WI38 (cell line): ENCODE measurements around the gene FOSB.

Experiments
- H3K4me3 ChIP-seq: 2 replicates; pipeline ENCODE4 v1.5.1; 2011; ENCODE audit warnings: low read depth, mild to moderate bottlenecking, control low read depth, low read length
- TF ChIP-seq, protein P1 (sequence below): IDR thresholded peaks from 2 replicates; pipeline ENCODE4 v1.5.1; 2012; ENCODE audit warnings: low read depth, mild to moderate bottlenecking, control low read depth, low read length

Gene FOSB

DNA sequence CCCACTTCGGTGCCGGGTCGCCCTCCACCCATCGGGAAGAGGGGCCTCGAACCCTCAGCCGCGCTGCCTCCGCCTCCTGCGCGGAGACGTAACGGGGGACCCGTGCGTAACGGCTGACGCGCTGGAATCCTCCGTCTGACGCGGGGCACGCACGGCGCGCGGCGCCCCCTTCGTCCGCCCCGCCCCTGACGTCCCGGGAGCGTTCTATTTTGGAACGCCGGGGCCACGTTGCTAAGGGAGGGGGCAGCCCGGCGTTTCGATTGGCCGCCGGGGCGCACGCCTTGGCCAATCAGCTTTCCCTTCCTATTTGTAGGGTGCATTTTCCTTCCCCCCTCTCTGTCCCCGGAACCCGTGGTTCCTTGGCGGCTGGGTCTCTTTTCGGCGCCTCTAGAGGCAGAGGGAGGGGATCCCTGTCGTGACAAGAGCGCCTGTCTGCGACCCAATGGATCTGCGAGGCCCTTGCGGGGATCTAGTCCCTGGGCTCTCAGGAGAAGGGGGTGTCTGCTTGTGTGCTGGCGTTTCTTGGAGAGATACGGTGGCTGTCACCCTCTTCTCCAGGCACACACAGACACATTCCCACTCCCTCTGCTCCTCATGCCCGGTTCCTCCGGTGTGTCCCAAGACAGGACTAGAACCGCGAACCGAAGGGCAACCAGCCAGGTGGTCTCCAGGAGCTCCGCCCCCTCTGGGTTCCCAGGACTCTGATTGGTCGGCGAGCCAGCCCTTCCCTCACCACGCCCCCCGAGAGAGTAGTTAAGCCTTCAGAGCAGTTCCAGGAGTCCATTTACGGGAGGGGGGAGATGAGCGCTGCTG, 1.5 kb downstream of the FOSB start:
- TF ChIP-seq, protein P1, sequence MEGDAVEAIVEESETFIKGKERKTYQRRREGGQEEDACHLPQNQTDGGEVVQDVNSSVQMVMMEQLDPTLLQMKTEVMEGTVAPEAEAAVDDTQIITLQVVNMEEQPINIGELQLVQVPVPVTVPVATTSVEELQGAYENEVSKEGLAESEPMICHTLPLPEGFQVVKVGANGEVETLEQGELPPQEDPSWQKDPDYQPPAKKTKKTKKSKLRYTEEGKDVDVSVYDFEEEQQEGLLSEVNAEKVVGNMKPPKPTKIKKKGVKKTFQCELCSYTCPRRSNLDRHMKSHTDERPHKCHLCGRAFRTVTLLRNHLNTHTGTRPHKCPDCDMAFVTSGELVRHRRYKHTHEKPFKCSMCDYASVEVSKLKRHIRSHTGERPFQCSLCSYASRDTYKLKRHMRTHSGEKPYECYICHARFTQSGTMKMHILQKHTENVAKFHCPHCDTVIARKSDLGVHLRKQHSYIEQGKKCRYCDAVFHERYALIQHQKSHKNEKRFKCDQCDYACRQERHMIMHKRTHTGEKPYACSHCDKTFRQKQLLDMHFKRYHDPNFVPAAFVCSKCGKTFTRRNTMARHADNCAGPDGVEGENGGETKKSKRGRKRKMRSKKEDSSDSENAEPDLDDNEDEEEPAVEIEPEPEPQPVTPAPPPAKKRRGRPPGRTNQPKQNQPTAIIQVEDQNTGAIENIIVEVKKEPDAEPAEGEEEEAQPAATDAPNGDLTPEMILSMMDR: no peak
- H3K4me3 ChIP-seq: peak overlapping the region; percentile 93

DNA sequence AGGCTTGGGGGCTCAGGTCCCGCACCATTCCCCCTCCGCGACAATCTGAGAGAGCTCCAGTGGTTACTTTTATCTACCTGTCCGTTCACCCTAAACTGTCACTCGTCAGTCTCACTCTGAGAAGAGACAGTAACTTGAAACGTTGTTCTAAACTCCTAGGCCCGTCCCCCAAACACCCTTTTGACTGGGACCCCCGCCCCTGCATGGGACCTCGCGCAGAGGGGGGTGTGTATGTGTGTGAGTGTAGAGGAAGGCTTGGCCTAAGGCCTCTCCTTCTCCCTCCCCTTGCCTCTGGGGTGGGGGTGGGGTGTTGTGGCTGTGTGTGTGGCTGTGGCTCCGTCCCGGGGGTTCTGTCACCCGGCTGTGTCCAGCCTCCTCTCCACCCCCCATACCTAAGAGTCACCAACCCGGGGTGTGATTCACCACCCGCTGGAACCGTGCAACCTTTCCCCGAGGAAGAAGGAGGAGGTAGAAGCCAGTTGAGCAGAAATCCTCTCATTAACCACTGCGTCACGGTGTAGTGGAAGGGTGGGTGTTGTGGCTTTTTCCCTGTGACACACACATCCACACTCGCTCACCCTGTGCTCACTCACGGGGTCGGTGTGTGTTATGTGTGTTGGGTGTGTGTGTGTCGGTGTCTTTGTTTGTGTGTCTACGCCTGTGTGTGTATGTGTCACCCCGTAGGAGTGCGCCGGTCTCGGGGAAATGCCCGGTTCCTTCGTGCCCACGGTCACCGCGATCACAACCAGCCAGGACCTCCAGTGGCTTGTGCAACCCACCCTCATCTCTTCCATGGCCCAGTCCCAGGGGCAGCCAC, 2.4 kb downstream of the FOSB start:
- H3K4me3 ChIP-seq: peak overlapping the region; percentile 93
- TF ChIP-seq, protein P1: no peak

DNA sequence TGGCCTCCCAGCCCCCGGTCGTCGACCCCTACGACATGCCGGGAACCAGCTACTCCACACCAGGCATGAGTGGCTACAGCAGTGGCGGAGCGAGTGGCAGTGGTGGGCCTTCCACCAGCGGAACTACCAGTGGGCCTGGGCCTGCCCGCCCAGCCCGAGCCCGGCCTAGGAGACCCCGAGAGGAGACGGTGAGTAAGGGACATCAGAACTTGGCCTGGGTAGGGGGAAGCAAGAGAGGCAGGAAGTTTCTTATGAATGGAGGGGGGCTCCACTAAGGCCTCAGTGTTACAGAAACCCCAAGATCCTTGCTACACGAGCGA, 2.9 kb downstream of the FOSB start:
- H3K4me3 ChIP-seq: no peak overlapping the region
- TF ChIP-seq, protein P1: no peak

DNA sequence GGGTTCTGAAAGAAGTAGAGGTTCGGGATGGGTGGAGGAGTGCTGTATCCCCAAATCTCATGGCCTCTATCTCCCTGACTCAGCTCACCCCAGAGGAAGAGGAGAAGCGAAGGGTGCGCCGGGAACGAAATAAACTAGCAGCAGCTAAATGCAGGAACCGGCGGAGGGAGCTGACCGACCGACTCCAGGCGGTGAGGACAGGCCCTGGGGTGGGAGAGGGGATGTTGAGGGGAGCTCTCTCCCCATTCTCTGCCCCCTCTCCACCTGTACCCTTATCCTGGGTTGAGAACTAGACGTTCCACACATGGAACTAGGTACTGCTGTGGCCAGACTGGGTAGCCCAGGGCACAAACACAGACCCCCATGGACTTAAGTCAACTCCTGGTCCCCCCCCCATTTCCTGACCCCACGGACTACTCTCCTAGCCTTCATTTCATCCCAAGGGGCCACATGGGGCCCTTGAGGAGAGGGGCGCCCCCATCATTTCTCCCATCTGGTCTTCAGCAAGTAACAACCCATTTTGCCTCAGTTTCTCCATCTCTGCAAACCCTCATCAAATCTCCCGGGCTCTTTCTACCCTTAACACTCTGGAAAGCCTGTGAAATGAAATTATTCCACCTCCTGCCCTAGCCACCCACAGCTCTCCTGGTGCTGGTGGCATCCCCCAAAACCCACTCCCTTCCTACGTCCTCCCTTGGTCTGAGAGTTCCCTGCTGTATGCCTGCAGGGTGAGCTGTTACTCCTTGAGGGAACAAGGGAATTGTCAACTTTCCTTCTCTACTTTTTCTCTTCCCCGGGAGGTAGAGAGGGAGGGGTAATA, 3.5 kb downstream of the FOSB start:
- TF ChIP-seq, protein P1: no peak
- H3K4me3 ChIP-seq: no peak overlapping the region

DNA sequence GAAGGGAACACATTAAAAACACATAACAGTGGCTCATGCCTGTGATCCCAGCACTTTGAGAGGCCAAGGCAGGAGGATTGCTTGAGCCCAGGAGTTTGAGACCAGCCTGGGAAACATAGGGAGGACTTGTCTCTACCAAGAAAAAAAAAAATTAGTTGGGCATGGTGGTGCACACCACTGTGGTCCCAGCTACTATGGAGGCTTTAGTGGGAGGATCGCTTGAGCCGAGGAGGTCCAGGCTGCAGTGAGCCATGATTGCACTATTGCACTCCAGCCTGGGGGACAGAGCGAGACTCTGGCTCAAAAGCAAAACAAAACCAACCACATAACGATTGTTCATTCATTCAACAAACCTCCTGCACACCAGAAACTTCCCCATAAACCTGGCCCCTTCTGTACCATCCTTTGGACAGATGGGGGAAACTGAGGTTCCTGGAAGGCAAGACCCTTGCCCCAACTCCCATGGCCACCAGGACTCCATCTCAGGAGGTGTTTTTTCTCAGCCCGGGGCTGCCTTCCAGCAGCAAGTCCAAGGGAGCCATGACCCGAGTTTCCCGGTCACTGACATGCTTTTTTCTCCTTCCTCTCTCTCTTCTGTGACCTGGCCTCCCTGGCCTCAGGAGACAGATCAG, 4.3 kb downstream of the FOSB start:
- H3K4me3 ChIP-seq: no peak overlapping the region
- TF ChIP-seq, protein P1: no peak

DNA sequence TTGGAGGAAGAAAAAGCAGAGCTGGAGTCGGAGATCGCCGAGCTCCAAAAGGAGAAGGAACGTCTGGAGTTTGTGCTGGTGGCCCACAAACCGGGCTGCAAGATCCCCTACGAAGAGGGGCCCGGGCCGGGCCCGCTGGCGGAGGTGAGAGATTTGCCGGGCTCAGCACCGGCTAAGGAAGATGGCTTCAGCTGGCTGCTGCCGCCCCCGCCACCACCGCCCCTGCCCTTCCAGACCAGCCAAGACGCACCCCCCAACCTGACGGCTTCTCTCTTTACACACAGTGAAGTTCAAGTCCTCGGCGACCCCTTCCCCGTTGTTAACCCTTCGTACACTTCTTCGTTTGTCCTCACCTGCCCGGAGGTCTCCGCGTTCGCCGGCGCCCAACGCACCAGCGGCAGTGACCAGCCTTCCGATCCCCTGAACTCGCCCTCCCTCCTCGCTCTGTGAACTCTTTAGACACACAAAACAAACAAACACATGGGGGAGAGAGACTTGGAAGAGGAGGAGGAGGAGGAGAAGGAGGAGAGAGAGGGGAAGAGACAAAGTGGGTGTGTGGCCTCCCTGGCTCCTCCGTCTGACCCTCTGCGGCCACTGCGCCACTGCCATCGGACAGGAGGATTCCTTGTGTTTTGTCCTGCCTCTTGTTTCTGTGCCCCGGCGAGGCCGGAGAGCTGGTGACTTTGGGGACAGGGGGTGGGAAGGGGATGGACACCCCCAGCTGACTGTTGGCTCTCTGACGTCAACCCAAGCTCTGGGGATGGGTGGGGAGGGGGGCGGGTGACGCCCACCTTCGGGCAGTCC, 5.0 kb downstream of the FOSB start:
- TF ChIP-seq, protein P1: no peak
- no peak overlapping the region for H3K4me3 ChIP-seq
